IPS-20b (cell line): ENCODE data around the gene SBK2.
A peak's percentile ranks its signal among the peaks of the same experiment; 100 is the strongest.

Source experiments
- H3K27ac ChIP-seq: one replicate; pipeline ENCODE4 v1.5.1; 2013; ENCODE audit warnings: low read length
- H3K27me3 ChIP-seq: 2 replicates; pipeline ENCODE4 v1.6.1; 2013; ENCODE audit warnings: mild to moderate bottlenecking, low read length, inconsistent platforms; ENCODE audit not compliant: insufficient read depth
- H3K36me3 ChIP-seq: 2 replicates; pipeline ENCODE4 v1.6.1; 2013; ENCODE audit warnings: low read depth, mild to moderate bottlenecking, inconsistent platforms, low read length, moderate library complexity; ENCODE audit not compliant: insufficient read depth
- H3K4me1 ChIP-seq: 2 replicates; pipeline ENCODE4 v1.6.1; 2013; ENCODE audit warnings: mild to moderate bottlenecking, control low read depth, inconsistent platforms, low read length, moderate library complexity; ENCODE audit not compliant: insufficient read depth
- H3K4me3 ChIP-seq: 2 replicates; pipeline ENCODE4 v1.5.1; 2013; ENCODE audit warnings: mild to moderate bottlenecking, low read length, inconsistent platforms
- H3K9ac ChIP-seq: 2 replicates; pipeline ENCODE4 v1.6.1; 2013; ENCODE audit warnings: low read depth, mild to moderate bottlenecking, inconsistent platforms, low read length, moderate library complexity
- H3K9me3 ChIP-seq: 2 replicates; pipeline ENCODE4 v1.6.1; 2013; ENCODE audit warnings: mild to moderate bottlenecking, low read depth, low read length, inconsistent platforms; ENCODE audit not compliant: insufficient read depth

The SBK2 gene

DNA sequence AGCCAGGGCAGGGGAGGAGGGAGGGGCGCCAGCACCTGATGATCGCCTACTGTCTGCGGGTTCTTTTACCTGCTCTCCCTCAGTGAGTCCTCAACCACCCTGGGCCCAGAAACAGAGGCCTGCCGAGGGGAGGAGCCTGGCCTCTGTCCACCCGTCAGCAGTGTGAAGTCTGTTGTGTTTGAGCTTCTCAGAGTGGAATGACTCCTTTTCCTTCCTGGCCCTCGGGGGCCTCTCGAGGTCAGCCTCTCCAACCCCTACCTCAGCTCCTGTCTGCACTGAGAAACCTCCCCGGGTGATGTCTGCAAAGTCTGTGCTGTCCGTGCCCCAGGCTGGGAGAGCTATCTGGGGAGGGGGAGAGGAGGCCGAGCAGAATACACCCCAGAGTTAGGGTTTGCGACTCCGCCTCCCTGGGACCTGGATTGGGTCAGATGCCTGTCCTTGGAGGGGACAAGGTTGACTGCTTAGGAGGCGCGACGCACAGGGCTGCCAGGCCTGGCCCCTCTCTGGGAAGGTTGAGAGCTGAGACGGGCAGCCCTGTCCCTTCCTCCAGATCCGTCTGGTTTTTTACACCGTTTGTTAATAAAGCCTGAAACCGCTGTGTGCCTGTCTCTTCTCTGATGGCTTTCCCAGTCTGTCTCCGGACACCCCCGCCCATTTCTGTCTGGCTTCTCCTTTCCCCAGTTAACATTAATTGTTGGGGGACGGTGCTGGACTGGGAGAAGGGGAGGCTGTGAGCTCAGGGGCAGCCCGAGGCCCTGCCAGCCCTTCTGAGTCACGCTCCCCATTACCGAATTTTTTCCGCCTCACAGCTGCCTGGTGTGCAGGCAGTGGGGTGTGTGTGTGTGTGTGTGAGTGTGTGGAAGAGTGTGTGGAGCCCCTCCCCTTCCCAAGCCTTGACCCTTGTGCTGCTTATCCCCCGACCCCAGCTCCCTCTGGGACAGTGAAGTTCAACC lies 49.7 kb downstream of the SBK2 start:
- Histone ChIP-seq H3K4me1 (peaks cover 20% of the 10 kb centered on the region), H3K27me3 (no peaks in the 10 kb centered on the region), H3K9me3 (no peaks in the 10 kb centered on the region), H3K36me3 (no peaks in the 10 kb centered on the region), H3K9ac (peak overlapping the region; percentile 32; the same call in 1 of the 2 replicates), H3K27ac (no peak overlapping the region), H3K4me3 (peak overlapping the region; percentile 45)

DNA sequence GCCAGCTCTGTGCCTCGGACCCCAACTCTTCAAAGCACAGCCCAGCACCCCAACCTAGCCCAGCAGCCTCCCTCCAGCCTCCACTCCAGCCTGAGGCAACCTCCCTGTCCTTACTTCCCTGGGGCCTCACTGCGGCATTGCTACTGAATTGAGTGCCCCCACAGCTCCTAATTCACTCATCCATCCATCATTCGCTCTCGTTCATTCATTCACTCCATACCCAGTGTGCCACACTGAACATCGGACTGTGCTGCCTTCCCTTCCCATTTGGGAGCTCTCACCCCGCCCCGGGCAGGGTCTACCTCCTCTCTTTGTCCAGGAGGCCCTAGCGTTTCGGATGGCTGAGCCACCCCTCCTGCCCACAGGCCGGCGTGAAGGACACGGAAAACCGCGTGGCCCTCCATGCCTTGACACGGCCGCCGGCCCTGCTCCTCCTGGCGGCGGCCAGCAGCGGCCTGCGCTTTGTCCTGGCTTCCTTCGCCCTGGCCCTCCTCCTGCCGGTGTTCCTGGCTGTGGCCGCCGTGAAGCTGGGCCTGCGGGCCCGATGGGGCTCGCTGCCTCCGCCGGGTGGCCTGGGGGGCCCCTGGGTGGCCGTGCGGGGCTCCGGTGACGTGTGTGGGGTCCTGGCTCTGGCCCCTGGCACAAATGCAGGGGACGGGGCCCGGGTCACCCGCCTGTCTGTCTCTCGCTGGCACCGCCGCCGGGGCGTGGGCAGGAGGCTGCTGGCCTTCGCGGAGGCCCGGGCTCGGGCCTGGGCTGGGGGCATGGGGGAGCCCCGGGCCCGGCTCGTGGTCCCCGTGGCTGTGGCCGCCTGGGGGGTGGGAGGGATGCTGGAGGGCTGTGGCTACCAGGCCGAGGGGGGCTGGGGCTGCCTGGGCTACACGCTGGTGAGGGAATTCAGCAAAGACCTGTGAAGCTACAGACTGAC lies 50.6 kb downstream of the SBK2 start:
- H3K36me3 ChIP-seq: no peaks in the 10 kb centered on the region
- H3K9me3 ChIP-seq: no peaks in the 10 kb centered on the region
- peak overlapping the region; percentile 88; the same call in 1 of the 2 replicates for H3K4me3 ChIP-seq
- peak overlapping the region; percentile 32; the same call in 1 of the 2 replicates for H3K9ac ChIP-seq
- H3K4me1 ChIP-seq: peaks cover 20% of the 10 kb centered on the region
- no peaks in the 10 kb centered on the region for H3K27me3 ChIP-seq
- H3K27ac ChIP-seq: no peak overlapping the region

DNA sequence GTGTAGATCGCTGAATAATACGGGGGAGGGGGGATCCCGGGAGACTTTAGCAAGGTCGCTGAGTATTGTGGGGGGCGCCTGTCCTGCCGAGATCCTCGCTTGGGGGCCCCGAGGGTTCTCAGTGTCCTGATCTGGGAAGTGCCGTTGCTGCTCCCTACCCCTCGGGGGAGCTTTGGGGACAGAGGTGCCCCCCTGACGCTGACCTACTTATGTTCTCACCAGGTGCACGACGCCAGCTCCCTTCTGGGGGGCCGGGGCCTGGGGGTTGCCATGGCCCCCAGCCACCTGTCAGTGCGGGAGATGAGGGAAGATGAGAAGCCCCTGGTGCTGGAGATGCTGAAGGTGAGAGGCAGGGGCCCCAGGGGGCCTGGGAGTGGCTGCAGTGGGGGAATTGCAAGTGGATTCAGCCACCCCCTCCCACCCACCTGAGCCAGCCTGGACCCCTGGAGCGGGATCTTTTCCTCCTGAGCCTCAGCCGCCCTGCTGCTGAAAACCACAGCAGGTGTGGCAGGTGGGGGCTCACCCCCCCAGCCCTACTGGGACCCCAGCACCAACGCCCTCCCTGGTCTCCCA lies 51.4 kb downstream of the SBK2 start:
- H3K36me3 ChIP-seq: no peaks in the 10 kb centered on the region
- peak overlapping the region; percentile 87 for H3K9ac ChIP-seq
- no peaks in the 10 kb centered on the region for H3K27me3 ChIP-seq
- H3K4me3 ChIP-seq: peak overlapping the region; percentile 88
- no peaks in the 10 kb centered on the region for H3K9me3 ChIP-seq
- H3K27ac ChIP-seq: peak overlapping the region; percentile 97
- peaks cover 20% of the 10 kb centered on the region for H3K4me1 ChIP-seq

DNA sequence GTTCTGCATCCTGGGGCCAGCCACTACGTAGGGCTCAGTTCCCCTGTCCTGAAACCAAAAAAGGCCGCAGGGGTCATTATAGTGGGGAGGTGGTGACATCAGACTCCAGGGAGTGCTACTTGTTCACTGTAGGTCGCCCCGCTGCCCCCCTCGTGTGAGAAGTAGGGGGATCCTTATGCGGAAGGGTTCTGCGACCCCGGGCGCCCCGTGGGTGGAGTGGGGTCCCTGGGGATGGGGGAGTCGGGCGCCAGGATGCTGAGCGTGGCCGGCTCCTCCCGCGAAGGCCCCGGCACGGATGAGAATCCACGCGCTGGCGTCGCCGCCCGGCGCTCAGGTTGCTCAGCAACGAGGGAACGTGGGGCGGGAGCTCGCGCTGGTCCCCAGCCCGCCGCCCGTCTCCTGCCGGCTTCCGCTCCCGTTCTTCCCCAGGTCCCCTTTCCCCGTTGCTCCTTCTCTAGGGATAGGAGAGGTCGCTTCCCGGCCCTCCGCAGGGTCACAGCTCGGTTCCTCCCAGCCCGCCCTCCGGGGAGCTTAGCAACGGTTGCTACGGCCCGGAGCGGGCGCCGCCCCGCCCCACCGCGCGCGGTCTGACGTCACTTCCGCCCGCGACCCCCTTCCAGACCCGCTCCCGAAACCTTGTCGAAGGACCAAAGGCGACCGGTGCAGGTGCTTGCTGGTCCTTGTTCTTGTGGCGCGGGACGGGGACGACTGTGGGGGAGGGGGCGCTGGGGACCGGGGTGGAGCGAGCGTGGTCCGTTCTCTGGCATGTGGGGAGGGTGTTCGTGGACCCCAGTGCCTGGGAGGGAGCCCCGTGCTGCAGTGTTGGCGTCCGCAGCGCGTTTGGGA lies 52.1 kb downstream of the SBK2 start, which contains the start of gene NAT14:
TSS of gene NAT14 (plus strand) at position 596 of the 846 bp plus-strand sequence. CDS start 521 bp downstream, outside the sequence.
- Histone ChIP-seq H3K9ac (peak within 1 kb of the TSS; percentile 87), H3K27ac (peak within 1 kb of the TSS; percentile 97), H3K9me3 (no peaks in the 10 kb centered on the region), H3K4me3 (peak within 1 kb of the TSS; percentile 88), H3K36me3 (no peaks in the 10 kb centered on the region), H3K4me1 (peaks cover 20% of the 10 kb centered on the region), H3K27me3 (no peaks in the 10 kb centered on the region)

DNA sequence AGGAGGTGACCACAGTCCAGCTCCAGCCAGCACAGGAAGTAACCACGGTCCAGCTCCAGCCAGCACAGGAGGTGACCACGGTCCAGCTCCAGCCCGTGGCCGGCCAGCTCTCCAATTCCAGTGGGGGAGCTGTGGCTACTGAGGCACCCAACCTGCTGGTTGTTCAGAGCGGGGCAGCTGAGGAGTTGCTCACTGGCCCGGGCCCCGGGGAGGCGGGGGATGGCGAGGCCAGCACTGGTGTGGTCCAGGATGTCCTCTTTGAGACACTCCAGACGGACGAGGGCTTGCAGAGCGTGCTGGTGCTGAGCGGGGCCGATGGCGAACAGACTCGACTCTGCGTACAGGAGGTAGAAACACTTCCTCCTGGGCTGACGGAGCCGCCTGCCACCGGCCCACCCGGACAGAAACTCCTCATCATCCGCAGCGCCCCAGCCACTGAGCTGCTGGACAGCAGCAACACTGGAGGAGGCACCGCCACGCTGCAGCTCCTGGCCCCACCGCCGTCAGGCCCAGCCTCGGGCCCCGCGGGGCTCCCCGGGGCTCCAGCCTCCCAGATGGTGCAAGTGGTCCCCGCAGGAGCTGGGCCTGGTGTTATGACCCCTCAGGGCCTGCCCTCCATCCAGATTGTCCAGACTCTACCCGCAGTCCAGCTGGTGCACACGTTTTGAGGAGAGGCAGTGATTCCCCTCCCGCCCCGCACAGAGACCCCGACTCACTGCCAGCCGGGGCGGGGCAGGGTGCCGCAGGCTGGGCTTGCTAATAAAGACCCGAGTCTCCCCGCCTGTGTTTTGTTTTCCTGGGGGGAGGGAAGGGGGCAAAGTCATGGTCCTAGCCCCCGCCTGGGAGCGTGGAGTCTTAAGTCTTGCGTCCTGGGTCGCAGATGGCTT lies 53.0 kb downstream of the SBK2 start:
- Histone ChIP-seq H3K27me3 (no peaks in the 10 kb centered on the region), H3K4me1 (peaks cover 14% of the 10 kb centered on the region), H3K9me3 (no peaks in the 10 kb centered on the region), H3K27ac (no peak overlapping the region), H3K9ac (peak overlapping the region; percentile 87; the same call in 1 of the 2 replicates), H3K4me3 (peak overlapping the region; percentile 88), H3K36me3 (no peaks in the 10 kb centered on the region)

DNA sequence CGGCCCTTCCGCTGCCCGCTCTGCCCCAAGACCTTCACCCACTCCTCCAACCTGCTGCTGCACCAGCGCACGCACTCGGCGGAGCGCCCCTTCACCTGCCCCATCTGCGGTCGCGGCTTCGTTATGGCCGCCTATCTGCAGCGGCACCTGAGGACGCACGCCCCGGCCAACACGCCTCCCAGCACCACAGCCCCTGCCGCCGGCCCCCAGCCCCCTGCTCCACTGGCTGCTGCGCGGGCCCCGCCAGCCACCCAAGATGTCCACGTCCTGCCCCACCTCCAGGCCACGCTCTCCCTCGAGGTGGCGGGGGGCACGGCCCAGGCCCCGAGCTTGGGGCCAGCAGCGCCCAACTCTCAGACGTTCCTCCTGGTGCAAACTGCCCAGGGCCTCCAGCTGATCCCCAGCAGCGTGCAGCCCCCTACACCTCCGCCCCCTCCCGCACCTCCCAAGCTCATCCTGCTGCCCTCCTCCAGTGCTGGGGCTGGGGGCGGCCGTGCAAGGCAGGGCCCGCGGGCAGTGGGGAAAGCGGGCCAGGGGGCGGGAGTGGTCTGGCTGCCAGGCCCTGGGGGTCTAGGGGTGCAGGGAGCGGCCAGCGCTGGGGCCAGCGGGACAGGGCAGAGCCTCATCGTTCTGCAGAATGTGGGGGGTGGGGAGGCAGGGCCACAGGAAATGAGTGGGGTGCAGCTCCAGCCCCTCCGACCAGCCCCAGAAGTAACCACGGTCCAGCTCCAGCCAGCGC lies 53.8 kb downstream of the SBK2 start:
- H3K27me3 ChIP-seq: no peaks in the 10 kb centered on the region
- H3K4me1 ChIP-seq: peaks cover 11% of the 10 kb centered on the region
- no peak overlapping the region for H3K9ac ChIP-seq
- no peaks in the 10 kb centered on the region for H3K36me3 ChIP-seq
- H3K9me3 ChIP-seq: no peaks in the 10 kb centered on the region
- H3K27ac ChIP-seq: no peak overlapping the region
- no peak overlapping the region for H3K4me3 ChIP-seq

DNA sequence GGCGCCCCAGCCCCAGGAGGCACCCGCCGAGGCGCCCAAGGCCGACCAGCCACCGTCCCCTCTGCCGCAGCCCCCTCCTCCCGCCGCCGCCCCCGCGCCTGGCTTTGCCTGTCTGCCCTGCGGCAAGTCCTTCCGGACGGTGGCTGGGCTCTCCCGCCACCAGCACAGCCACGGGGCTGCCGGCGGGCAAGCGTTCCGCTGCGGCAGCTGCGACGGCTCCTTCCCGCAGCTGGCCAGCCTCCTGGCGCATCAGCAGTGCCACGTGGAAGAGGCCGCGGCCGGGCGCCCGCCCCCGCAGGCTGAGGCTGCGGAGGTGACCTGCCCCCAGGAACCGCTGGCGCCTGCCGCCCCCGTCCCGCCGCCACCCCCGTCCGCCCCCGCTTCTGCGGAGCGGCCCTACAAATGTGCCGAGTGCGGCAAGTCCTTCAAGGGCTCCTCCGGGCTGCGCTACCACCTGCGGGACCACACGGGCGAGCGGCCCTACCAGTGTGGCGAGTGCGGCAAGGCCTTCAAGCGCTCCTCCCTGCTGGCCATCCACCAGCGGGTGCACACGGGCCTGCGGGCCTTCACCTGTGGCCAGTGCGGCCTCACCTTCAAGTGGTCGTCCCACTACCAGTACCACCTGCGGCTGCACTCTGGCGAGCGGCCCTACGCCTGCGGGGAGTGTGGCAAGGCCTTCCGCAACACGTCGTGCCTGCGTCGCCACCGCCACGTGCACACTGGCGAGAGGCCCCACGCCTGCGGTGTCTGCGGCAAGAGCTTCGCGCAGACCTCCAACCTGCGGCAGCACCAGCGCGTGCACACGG lies 54.6 kb downstream of the SBK2 start:
- Histone ChIP-seq H3K9ac (no peak overlapping the region), H3K36me3 (no peaks in the 10 kb centered on the region), H3K27ac (no peak overlapping the region), H3K27me3 (no peaks in the 10 kb centered on the region), H3K9me3 (no peaks in the 10 kb centered on the region), H3K4me1 (peaks cover 6% of the 10 kb centered on the region), H3K4me3 (no peak overlapping the region)

DNA sequence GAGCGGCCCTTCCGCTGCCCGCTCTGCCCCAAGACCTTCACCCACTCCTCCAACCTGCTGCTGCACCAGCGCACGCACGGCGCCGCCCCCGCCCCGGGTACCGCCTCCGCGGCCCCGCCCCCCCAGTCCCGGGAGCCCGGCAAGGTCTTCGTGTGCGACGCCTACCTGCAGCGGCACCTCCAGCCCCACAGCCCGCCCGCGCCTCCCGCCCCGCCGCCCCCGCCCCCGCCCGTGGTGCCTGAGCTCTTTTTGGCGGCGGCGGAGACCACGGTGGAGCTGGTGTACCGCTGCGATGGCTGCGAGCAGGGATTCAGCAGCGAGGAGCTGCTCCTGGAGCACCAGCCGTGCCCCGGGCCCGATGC lies 55.2 kb downstream of the SBK2 start:
- H3K27me3 ChIP-seq: no peaks in the 10 kb centered on the region
- H3K4me3 ChIP-seq: no peak overlapping the region
- H3K9me3 ChIP-seq: no peaks in the 10 kb centered on the region
- H3K36me3 ChIP-seq: no peaks in the 10 kb centered on the region
- no peak overlapping the region for H3K9ac ChIP-seq
- H3K27ac ChIP-seq: no peak overlapping the region
- H3K4me1 ChIP-seq: no peaks in the 10 kb centered on the region; the same call in 1 of the 2 replicates

DNA sequence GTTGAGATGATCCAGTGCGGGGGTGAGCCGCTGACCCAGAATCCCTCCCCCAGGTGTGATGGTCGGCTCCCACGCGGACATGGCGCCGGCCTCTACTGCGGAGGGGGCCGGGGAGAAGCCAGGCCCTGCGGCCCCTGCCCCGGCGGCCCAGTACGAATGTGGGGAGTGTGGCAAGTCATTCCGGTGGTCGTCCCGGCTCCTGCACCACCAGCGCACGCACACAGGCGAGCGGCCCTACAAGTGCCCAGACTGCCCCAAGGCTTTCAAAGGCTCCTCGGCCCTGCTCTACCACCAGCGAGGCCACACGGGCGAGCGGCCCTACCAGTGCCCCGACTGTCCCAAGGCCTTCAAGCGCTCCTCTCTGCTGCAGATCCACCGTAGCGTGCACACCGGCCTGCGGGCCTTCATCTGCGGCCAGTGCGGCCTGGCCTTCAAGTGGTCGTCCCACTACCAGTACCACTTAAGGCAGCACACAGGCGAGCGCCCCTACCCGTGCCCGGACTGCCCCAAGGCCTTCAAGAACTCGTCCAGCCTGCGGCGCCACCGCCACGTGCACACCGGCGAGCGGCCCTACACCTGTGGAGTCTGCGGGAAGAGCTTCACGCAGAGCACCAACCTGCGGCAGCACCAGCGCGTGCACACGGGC lies 55.7 kb downstream of the SBK2 start:
- H3K27ac ChIP-seq: no peak overlapping the region
- H3K36me3 ChIP-seq: no peaks in the 10 kb centered on the region
- H3K9ac ChIP-seq: no peak overlapping the region
- no peaks in the 10 kb centered on the region; the same call in 1 of the 2 replicates for H3K4me1 ChIP-seq
- H3K27me3 ChIP-seq: no peaks in the 10 kb centered on the region
- H3K9me3 ChIP-seq: no peaks in the 10 kb centered on the region
- H3K4me3 ChIP-seq: no peak overlapping the region
